OCI-LY3 (cell line): Measurements from ENCODE around the gene CBL.

ENCODE experiments used
- H2AFZ ChIP-seq: fragments of 200-600, 300-600 bp; shearing (Covaris generic); 2 replicates; pipeline ENCODE4 v1.6.0; 2014; ENCODE audit warnings: antibody characterized with exemption, low read depth, low read length
- H3K27ac ChIP-seq: fragments of 200-600, 300-600 bp; sonication (generic); 2 replicates; pipeline ENCODE4 v1.5.1; 2014; ENCODE audit warnings: mild to moderate bottlenecking, low read length, moderate library complexity, mixed read lengths
- H3K27me3 ChIP-seq: fragments of 200-600, 300-600 bp; sonication (generic); 2 replicates; pipeline ENCODE4 v1.6.1; 2014; ENCODE audit warnings: low read depth, low read length, mixed read lengths
- H3K36me3 ChIP-seq: fragments of 200-600, 300-600 bp; sonication (generic); replicated peaks from 2 replicates; pipeline ENCODE3; 2014; ENCODE audit warnings: low read depth, low read length, mixed read lengths
- H3K4me1 ChIP-seq: fragments of 300-600, 200-600 bp; sonication (generic); 2 replicates; pipeline ENCODE4 v1.6.1; 2014; ENCODE audit warnings: low read length, mixed read lengths
- H3K4me2 ChIP-seq: fragments of 200-600, 300-600 bp; sonication (generic); 2 replicates; pipeline ENCODE4 v1.6.1; 2014; ENCODE audit warnings: low read length, mixed read lengths
- H3K4me3 ChIP-seq: fragments of 300-600, 200-600 bp; sonication (generic); 2 replicates; pipeline ENCODE4 v1.5.1; 2014; ENCODE audit warnings: antibody characterized with exemption, mild to moderate bottlenecking, low read length, moderate library complexity
- H3K79me2 ChIP-seq: fragments of 300-600, 200-600 bp; shearing (Covaris generic); 2 replicates; pipeline ENCODE4 v1.6.1; 2014; ENCODE audit warnings: mild to moderate bottlenecking, low read length, mixed read lengths
- H3K9ac ChIP-seq: fragments of 300-600, 200-600 bp; shearing (Covaris generic); 2 replicates; pipeline ENCODE4 v1.6.0; 2014; ENCODE audit warnings: mild to moderate bottlenecking, low read length, moderate library complexity
- H3K9me3 ChIP-seq: fragments of 200-600, 300-600 bp; shearing (Covaris generic); 2 replicates; pipeline ENCODE4 v1.6.1; 2014; ENCODE audit warnings: low read length, mixed read lengths; ENCODE audit not compliant: insufficient read depth
- H4K20me1 ChIP-seq: fragments of 200-600, 300-600 bp; sonication (generic); 2 replicates; pipeline ENCODE4 v1.6.1; 2016; ENCODE audit warnings: low read length, mixed read lengths; ENCODE audit not compliant: insufficient read depth
- CTCF ChIP-seq: fragments of 200-600, 300-600 bp; sonication (generic); IDR thresholded peaks from 2 replicates; pipeline ENCODE4 v1.5.1; 2014; ENCODE audit warnings: antibody characterized with exemption, low read length, low read depth
- EZH2phosphoT487 ChIP-seq: fragments of 200-600 bp; shearing (Covaris generic); IDR thresholded peaks from 2 replicates; pipeline ENCODE4 v1.6.1; 2018; ENCODE audit warnings: antibody characterized with exemption, mixed run types, low read depth

The CBL gene

GRCh38 chr11:119285431-119285830 lies 79.3 kb downstream of the CBL start:
- no peak overlapping the region for H2AFZ ChIP-seq
- no peaks in the 10 kb centered on the region for H3K79me2 ChIP-seq
- H3K9me3 ChIP-seq, result no peaks in the 10 kb centered on the region
- no peaks in the 10 kb centered on the region for H4K20me1 ChIP-seq
- peaks cover 37% of the 10 kb centered on the region for H3K36me3 ChIP-seq
- no peaks in the 10 kb centered on the region for H3K27me3 ChIP-seq
- no peak overlapping the region for H3K9ac ChIP-seq
- peaks cover 4% of the 10 kb centered on the region; the same call in 1 of the 2 replicates for H3K4me1 ChIP-seq
- no peak overlapping the region for H3K27ac ChIP-seq
- H3K4me2 ChIP-seq, result no peak overlapping the region
- no peak overlapping the region for H3K4me3 ChIP-seq
- TF ChIP-seq EZH2phosphoT487 (no peak), CTCF (no peak)

DNA sequence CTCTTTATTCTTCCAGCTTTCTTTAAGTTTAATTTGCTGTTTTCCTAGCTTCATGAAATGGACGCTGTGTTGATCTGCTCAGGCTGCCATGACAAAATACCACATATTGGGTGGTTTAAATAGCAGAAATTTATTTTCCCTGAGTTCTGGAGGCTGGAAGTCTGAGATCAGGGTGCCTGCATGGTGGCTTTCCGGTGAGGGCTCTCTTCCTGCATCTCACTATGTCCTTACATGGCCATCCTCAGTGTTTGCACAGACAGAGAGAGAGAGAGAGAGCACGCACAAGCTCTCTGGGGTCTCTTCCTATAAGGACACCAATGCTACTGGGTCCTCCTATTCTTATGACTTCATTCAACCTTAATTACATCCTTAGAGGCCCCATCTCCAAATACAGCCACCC lies 82.1 kb downstream of the CBL start:
- Histone ChIP-seq H3K79me2 (no peaks in the 10 kb centered on the region), H2AFZ (no peak overlapping the region), H3K9me3 (no peaks in the 10 kb centered on the region), H3K4me3 (no peak overlapping the region), H3K4me2 (no peak overlapping the region), H4K20me1 (no peaks in the 10 kb centered on the region), H3K4me1 (peaks cover 4% of the 10 kb centered on the region; the same call in 1 of the 2 replicates), H3K9ac (no peak overlapping the region), H3K27me3 (no peaks in the 10 kb centered on the region), H3K27ac (no peak overlapping the region), H3K36me3 (peaks cover 44% of the 10 kb centered on the region)
- TF ChIP-seq EZH2phosphoT487, result no peak
- TF ChIP-seq CTCF, result no peak

DNA sequence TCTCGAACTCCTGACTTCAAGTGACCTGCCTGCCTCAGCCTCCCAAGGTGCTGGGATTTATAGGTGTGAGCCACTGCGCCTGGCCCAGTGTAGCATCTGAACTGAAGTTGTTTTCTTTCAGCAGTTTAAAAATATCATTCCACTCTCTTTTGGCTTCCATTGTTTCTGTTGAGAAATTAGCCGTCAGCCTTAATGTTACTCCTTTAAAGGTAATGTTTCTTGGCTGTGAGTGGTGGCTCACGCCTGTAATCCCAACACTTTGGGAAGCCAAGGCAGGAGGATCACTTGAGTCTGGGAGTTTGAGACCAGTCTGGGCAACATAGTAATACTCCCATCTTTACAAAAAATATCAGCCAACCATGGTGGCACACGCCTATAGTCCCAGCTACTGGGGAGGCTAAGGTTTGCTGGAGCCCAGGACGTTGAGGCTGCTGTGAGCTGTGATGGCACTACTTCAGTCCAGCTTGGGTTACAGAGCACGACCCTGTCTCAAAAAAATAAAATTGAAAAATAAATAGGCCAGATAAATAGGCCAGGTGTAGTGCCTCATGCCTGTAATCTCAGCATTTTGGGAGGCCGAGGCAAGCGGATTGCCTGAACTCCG lies 84.9 kb downstream of the CBL start:
- peaks cover 39% of the 10 kb centered on the region for H3K36me3 ChIP-seq
- H3K27ac ChIP-seq, result no peak overlapping the region
- no peak overlapping the region for H2AFZ ChIP-seq
- H3K79me2 ChIP-seq, result no peaks in the 10 kb centered on the region
- no peaks in the 10 kb centered on the region for H3K9me3 ChIP-seq
- no peaks in the 10 kb centered on the region for H3K4me1 ChIP-seq
- H3K27me3 ChIP-seq, result no peaks in the 10 kb centered on the region
- H3K9ac ChIP-seq, result no peak overlapping the region
- no peak overlapping the region for H3K4me2 ChIP-seq
- no peak for TF ChIP-seq CTCF
- no peak for TF ChIP-seq EZH2phosphoT487
- no peak overlapping the region for H3K4me3 ChIP-seq
- H4K20me1 ChIP-seq, result no peaks in the 10 kb centered on the region

GRCh38 chr11:119293461-119293860 lies 87.3 kb downstream of the CBL start:
- Histone ChIP-seq H3K27me3 (no peaks in the 10 kb centered on the region), H3K79me2 (no peaks in the 10 kb centered on the region), H3K9ac (no peak overlapping the region), H3K4me3 (no peak overlapping the region), H2AFZ (no peak overlapping the region), H3K9me3 (no peaks in the 10 kb centered on the region), H3K4me2 (no peak overlapping the region), H3K36me3 (peaks cover 37% of the 10 kb centered on the region), H3K27ac (no peak overlapping the region), H3K4me1 (no peaks in the 10 kb centered on the region), H4K20me1 (no peaks in the 10 kb centered on the region)
- no peak for TF ChIP-seq EZH2phosphoT487
- no peak for TF ChIP-seq CTCF
